AG09309 (cell line): ENCODE measurements around the gene ITPRID1.

ENCODE experiments used
- DNase-seq: peaks from one replicate; pipeline ENCODE4 v3.0.0-alpha.2; 2010; ENCODE audit warnings: low read depth
- H3K4me3 ChIP-seq: 2 replicates; pipeline ENCODE4 v1.5.1; 2011; ENCODE audit warnings: mild to moderate bottlenecking, low read depth, low read length, moderate library complexity; ENCODE audit not compliant: control insufficient read depth
- CTCF ChIP-seq: IDR thresholded peaks from 2 replicates; pipeline ENCODE4 v1.5.1; 2011; ENCODE audit warnings: mild to moderate bottlenecking, low read depth, low read length, inconsistent platforms; ENCODE audit not compliant: insufficient read depth, control insufficient read depth; ENCODE audit errors: missing control alignments

Gene ITPRID1

GRCh38 chr7:31508823-31509222, 5.1 kb upstream of the ITPRID1 start:
- no peak for TF ChIP-seq CTCF
- H3K4me3 ChIP-seq: no peak overlapping the region
- no peak for DNase-seq

- DNase-seq: no peak
- no peak for TF ChIP-seq CTCF
- no peak overlapping the region for H3K4me3 ChIP-seq
Measured at GRCh38 chr7:31512166-31512565, 1.7 kb upstream of the ITPRID1 start.

GRCh38 chr7:31516680-31517502, 3.0 kb downstream of the ITPRID1 start:
- DNase-seq: no peak
- no peak for TF ChIP-seq CTCF
- H3K4me3 ChIP-seq: no peak overlapping the region

- no peak for DNase-seq
- no peak overlapping the region for H3K4me3 ChIP-seq
- TF ChIP-seq CTCF: no peak
Measured at GRCh38 chr7:31517513-31517912, 3.6 kb downstream of the ITPRID1 start.

GRCh38 chr7:31518766-31519165, 4.9 kb downstream of the ITPRID1 start:
- DNase-seq: no peak
- TF ChIP-seq CTCF: no peak
- no peak overlapping the region for H3K4me3 ChIP-seq

GRCh38 chr7:31521336-31522010, 7.6 kb downstream of the ITPRID1 start:
- H3K4me3 ChIP-seq: no peak overlapping the region

More at GRCh38 chr7:31521336-31522010, 7.6 kb downstream of the ITPRID1 start:
- TF ChIP-seq CTCF: no peak
- no peak for DNase-seq
